ENCODE results near the gene NT5DC1. TPM values are rescaled to one million over a fixed set of nuclear protein-coding genes. Genes with fewer than 3 reads are reported as not detected.

Gene NT5DC1
- total and polyA plus RNA-seq, 10 of the 15 experiments (the other 5 are each of a cell fraction or from before 2014, with no cell fraction given) = 40.8 to 140 (median 66.8) TPM

DNA sequence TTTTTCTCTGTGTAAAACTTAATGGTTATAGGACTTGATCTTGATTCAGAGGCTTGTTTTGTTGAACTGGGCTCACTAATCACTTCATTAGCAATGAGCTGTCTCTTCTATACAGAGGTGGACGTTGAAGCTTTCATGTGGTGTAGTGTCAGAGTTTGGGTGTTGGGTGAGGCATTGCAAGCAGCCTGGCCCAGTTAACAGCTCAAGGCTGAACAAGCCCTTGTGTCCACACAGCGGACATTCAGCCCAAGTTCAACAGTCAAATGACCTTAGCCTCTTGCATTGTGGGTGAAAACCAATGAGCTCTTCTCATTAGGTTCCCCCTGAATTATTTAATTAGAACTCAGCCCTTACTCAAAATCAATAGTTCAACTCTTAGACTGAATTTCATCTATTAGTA lies 12.7 kb downstream of the NT5DC1 start:
- no TSS peak for BruUV-seq (replicated peaks)
- H3K36me3 ChIP-seq (ENCODE audit: control insufficient read depth in 2 of 2, insufficient read depth in 2 of 2, low read length in 1 of 2) = peaks cover 16 to 36% of the 10 kb centered on the region in 2 experiments
- TF ChIP-seq CBFB (IDR thresholded peaks at IDR 0.05; ENCODE audit: low read depth) = no peak
- no peak for TF ChIP-seq GABPA (IDR thresholded peaks at IDR 0.05; ENCODE audit: low read depth)
- no peak for TF ChIP-seq ZSCAN29 (IDR thresholded peaks at IDR 0.05)
- TF ChIP-seq YY1 (IDR thresholded peaks at IDR 0.05; ENCODE audit: low read depth, low read length) = no peak
- TF ChIP-seq HCFC1 (IDR thresholded peaks at IDR 0.05; ENCODE audit: low read length) = no peak
- TF ChIP-seq SUZ12 (IDR thresholded peaks at IDR 0.05; ENCODE audit: unreplicated experiment) = no peak
- no peak for TF ChIP-seq FOS (IDR thresholded peaks at IDR 0.05; ENCODE audit: borderline replicate concordance, extremely low read depth, insufficient read length)
- TF ChIP-seq FOXM1 (IDR thresholded peaks at IDR 0.05; ENCODE audit: low read depth, low read length) = no peak
- TF ChIP-seq, protein P1, sequence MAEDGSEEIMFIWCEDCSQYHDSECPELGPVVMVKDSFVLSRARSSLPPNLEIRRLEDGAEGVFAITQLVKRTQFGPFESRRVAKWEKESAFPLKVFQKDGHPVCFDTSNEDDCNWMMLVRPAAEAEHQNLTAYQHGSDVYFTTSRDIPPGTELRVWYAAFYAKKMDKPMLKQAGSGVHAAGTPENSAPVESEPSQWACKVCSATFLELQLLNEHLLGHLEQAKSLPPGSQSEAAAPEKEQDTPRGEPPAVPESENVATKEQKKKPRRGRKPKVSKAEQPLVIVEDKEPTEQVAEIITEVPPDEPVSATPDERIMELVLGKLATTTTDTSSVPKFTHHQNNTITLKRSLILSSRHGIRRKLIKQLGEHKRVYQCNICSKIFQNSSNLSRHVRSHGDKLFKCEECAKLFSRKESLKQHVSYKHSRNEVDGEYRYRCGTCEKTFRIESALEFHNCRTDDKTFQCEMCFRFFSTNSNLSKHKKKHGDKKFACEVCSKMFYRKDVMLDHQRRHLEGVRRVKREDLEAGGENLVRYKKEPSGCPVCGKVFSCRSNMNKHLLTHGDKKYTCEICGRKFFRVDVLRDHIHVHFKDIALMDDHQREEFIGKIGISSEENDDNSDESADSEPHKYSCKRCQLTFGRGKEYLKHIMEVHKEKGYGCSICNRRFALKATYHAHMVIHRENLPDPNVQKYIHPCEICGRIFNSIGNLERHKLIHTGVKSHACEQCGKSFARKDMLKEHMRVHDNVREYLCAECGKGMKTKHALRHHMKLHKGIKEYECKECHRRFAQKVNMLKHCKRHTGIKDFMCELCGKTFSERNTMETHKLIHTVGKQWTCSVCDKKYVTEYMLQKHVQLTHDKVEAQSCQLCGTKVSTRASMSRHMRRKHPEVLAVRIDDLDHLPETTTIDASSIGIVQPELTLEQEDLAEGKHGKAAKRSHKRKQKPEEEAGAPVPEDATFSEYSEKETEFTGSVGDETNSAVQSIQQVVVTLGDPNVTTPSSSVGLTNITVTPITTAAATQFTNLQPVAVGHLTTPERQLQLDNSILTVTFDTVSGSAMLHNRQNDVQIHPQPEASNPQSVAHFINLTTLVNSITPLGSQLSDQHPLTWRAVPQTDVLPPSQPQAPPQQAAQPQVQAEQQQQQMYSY (CRISPR knock-in tag; IDR thresholded peaks at IDR 0.05) = no peak
- TF ChIP-seq, protein P2, sequence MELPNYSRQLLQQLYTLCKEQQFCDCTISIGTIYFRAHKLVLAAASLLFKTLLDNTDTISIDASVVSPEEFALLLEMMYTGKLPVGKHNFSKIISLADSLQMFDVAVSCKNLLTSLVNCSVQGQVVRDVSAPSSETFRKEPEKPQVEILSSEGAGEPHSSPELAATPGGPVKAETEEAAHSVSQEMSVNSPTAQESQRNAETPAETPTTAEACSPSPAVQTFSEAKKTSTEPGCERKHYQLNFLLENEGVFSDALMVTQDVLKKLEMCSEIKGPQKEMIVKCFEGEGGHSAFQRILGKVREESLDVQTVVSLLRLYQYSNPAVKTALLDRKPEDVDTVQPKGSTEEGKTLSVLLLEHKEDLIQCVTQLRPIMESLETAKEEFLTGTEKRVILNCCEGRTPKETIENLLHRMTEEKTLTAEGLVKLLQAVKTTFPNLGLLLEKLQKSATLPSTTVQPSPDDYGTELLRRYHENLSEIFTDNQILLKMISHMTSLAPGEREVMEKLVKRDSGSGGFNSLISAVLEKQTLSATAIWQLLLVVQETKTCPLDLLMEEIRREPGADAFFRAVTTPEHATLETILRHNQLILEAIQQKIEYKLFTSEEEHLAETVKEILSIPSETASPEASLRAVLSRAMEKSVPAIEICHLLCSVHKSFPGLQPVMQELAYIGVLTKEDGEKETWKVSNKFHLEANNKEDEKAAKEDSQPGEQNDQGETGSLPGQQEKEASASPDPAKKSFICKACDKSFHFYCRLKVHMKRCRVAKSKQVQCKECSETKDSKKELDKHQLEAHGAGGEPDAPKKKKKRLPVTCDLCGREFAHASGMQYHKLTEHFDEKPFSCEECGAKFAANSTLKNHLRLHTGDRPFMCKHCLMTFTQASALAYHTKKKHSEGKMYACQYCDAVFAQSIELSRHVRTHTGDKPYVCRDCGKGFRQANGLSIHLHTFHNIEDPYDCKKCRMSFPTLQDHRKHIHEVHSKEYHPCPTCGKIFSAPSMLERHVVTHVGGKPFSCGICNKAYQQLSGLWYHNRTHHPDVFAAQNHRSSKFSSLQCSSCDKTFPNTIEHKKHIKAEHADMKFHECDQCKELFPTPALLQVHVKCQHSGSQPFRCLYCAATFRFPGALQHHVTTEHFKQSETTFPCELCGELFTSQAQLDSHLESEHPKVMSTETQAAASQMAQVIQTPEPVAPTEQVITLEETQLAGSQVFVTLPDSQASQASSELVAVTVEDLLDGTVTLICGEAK (IDR thresholded peaks at IDR 0.05; ENCODE audit: borderline replicate concordance) = no peak
- no peak for TF ChIP-seq ZNF622 (IDR thresholded peaks at IDR 0.05)
- no peak for TF ChIP-seq CHD1 (IDR thresholded peaks at IDR 0.05; ENCODE audit: low read depth, low read length)
- no peak for TF ChIP-seq RAD21 (IDR thresholded peaks at IDR 0.05; ENCODE audit: insufficient read depth, low read depth, low read length)
- TF ChIP-seq, protein P3, sequence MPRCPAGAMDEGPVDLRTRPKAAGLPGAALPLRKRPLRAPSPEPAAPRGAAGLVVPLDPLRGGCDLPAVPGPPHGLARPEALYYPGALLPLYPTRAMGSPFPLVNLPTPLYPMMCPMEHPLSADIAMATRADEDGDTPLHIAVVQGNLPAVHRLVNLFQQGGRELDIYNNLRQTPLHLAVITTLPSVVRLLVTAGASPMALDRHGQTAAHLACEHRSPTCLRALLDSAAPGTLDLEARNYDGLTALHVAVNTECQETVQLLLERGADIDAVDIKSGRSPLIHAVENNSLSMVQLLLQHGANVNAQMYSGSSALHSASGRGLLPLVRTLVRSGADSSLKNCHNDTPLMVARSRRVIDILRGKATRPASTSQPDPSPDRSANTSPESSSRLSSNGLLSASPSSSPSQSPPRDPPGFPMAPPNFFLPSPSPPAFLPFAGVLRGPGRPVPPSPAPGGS (IDR thresholded peaks at IDR 0.05; ENCODE audit: borderline replicate concordance, insufficient read depth, low read depth, low read length, poor library complexity, severe bottlenecking) = no peak
- TF ChIP-seq IKZF2 (IDR thresholded peaks at IDR 0.05) = no peak
- no peak for TF ChIP-seq CBX5 (IDR thresholded peaks at IDR 0.05; ENCODE audit: low read depth)
- no peaks in the 10 kb centered on the region; the same call in 1 of the 2 replicates for H3K79me2 ChIP-seq (ENCODE audit: control insufficient read depth, insufficient read depth, low read length)
- CTCF ChIA-PET = interaction anchor here (0.8 to 6.5 kb wide), 17 partner anchors 11 to 235 kb away, joined by 3 to 96 read pairs (median 9); partner anchors contain the start of gene NT5DC1
- intact Hi-C loops (cut with micrococcal nuclease; ENCODE audit: unreplicated experiment) (loop anchor here (5.0 kb wide), 1 partner anchor 449 kb away; no protein-coding TSS in a partner anchor), in situ Hi-C loops (cut with MboI) (no loop called here)
- DNase-seq (ENCODE audit: low read depth, low spot score) (no peak), ATAC-seq (no peak), FAIRE-seq (no peak)
- no peak overlapping the region for H2AFZ ChIP-seq (ENCODE audit: control insufficient read depth, low read depth, low read length)
- SMC1A ChIA-PET (ENCODE audit: uncharacterized antibody, unreplicated experiment) = interaction anchor here (0.8 to 4.5 kb wide), 8 partner anchors 11 to 214 kb away, joined by 3 to 51 read pairs (median 6); partner anchors contain the start of gene NT5DC1
- no peaks in the 10 kb centered on the region for H4K20me1 ChIP-seq (ENCODE audit: control insufficient read depth, insufficient read depth)
- POLR2A ChIA-PET = interaction anchor here (0.9 kb wide), 1 partner anchor 95 kb away, joined by 3 read pairs; no protein-coding TSS in a partner anchor
- H3K9ac ChIP-seq (ENCODE audit: control insufficient read depth, insufficient read depth, low read length) = no peak overlapping the region
- 97% methylated on average over 2 of the region's 2 CpGs for WGBS (ENCODE audit: insufficient coverage, insufficient replicate concordance, low lambda C conversion rate, missing lambda C conversion rate)
- H3K9me3 ChIP-seq (replicated peaks; ENCODE audit: control insufficient read depth, insufficient read depth, low read length) = no peaks in the 10 kb centered on the region
- H3K4me2 ChIP-seq (ENCODE audit: control insufficient read depth, insufficient read depth) = no peak overlapping the region
- H3K27me3 ChIP-seq (replicated peaks in 1 of 2; ENCODE audit: control insufficient read depth in 2 of 2, insufficient read depth in 2 of 2, low read length in 1 of 2) = no peaks in the 10 kb centered on the region
- H3K4me3 ChIP-seq = no peak overlapping the region
- RAD21 ChIA-PET (ENCODE audit: unreplicated experiment) = interaction anchor here (0.9 to 3.4 kb wide), 2 partner anchors 30 to 101 kb away, joined by 3 to 32 read pairs; no protein-coding TSS in a partner anchor
- H3K4me1 ChIP-seq (ENCODE audit: control insufficient read depth, insufficient read depth, low read length) = no peaks in the 10 kb centered on the region
- no peak overlapping the region for H3K27ac ChIP-seq (ENCODE audit: control insufficient read depth, insufficient read depth)

All from GM12878 (cell line).